ENCODE data around the gene HSPG2.

GRCh38 chr1:21847223-21848205, 89.6 kb downstream of the HSPG2 start:
- TF ChIP-seq CTCF (conservative IDR thresholded peaks at IDR 0.05; ENCODE audit: low read depth, low read length), result no peak
- TF ChIP-seq EZH2phosphoT487 (IDR thresholded peaks at IDR 0.05; ENCODE audit: borderline replicate concordance, low read length), result no peak
- no peak for TF ChIP-seq EZH2 (IDR thresholded peaks at IDR 0.05; ENCODE audit: low read length, unreplicated experiment)

Measured in PC-3 (cell line).